ENCODE data around the gene FAM3D. TPM values are rescaled to one million over a fixed set of nuclear protein-coding genes. Genes with fewer than 3 reads are reported as not detected.

The FAM3D gene
- total RNA-seq, 4 donors from 2014 or later: 1.2 to 4.0 (median 1.4) TPM; not detected in 1

GRCh38 chr3:58621086-58621830 is 45.3 kb downstream of the FAM3D start:
- TF ChIP-seq POLR2AphosphoS5 (IDR thresholded peaks at IDR 0.05) (no peak), CTCF (IDR thresholded peaks at IDR 0.05) (no peak), EP300 (IDR thresholded peaks at IDR 0.05) (no peak), POLR2A (IDR thresholded peaks at IDR 0.05) (no peak)
- no peak for DNase-seq (ENCODE audit: low spot score in 2 of 2)
- no peaks in the 10 kb centered on the region for H3K27me3 ChIP-seq
- 87% methylated on average over 6 of the region's 6 CpGs for WGBS
- H3K36me3 ChIP-seq: no peaks in the 10 kb centered on the region
- no peak overlapping the region for H3K4me3 ChIP-seq
- no peaks in the 10 kb centered on the region for H3K9me3 ChIP-seq
- peaks cover 17% of the 10 kb centered on the region for H3K4me1 ChIP-seq
- H3K27ac ChIP-seq: no peak overlapping the region

- WGBS: 87% methylated on average over 8 of the region's 8 CpGs
These were observed 46.2 kb downstream of the FAM3D start for GRCh38 chr3:58620421-58620820.

GRCh38 chr3:58617338-58617761 is 49.2 kb downstream of the FAM3D start:
- Histone ChIP-seq H3K27ac (peak overlapping the region; percentile 65), H3K4me3 (no peak overlapping the region), H3K36me3 (no peaks in the 10 kb centered on the region), H3K27me3 (no peaks in the 10 kb centered on the region), H3K9me3 (no peaks in the 10 kb centered on the region), H3K4me1 (peaks cover 17% of the 10 kb centered on the region)
- no peak for DNase-seq (ENCODE audit: low spot score in 2 of 2)
- WGBS: 73% methylated on average over 8 of the region's 8 CpGs
- TF ChIP-seq EP300 (IDR thresholded peaks at IDR 0.05) (no peak), POLR2AphosphoS5 (IDR thresholded peaks at IDR 0.05) (peak in 1 of 3 donors; percentile 5)

More at GRCh38 chr3:58620421-58620820, 46.2 kb downstream of the FAM3D start:
- H3K27me3 ChIP-seq: no peaks in the 10 kb centered on the region
- H3K27ac ChIP-seq: no peak overlapping the region
- H3K9me3 ChIP-seq: no peaks in the 10 kb centered on the region
- TF ChIP-seq POLR2A (IDR thresholded peaks at IDR 0.05) (no peak), CTCF (IDR thresholded peaks at IDR 0.05) (no peak), EP300 (IDR thresholded peaks at IDR 0.05) (no peak), POLR2AphosphoS5 (IDR thresholded peaks at IDR 0.05) (no peak)
- H3K4me1 ChIP-seq: peaks cover 17% of the 10 kb centered on the region
- no peaks in the 10 kb centered on the region for H3K36me3 ChIP-seq
- no peak overlapping the region for H3K4me3 ChIP-seq
- DNase-seq (ENCODE audit: low spot score in 2 of 2): no peak

GRCh38 chr3:58613236-58614132 is 53.1 kb downstream of the FAM3D start:
- 68% methylated on average over 7 of the region's 7 CpGs for WGBS
- Histone ChIP-seq H3K4me1 (peaks cover 15% of the 10 kb centered on the region), H3K36me3 (no peaks in the 10 kb centered on the region), H3K27ac (no peak overlapping the region), H3K27me3 (no peaks in the 10 kb centered on the region), H3K9me3 (no peaks in the 10 kb centered on the region), H3K4me3 (no peak overlapping the region)
- TF ChIP-seq CTCF (IDR thresholded peaks at IDR 0.05) (no peak), POLR2AphosphoS5 (IDR thresholded peaks at IDR 0.05) (no peak), EP300 (IDR thresholded peaks at IDR 0.05) (no peak), POLR2A (IDR thresholded peaks at IDR 0.05) (no peak)
- DNase-seq (ENCODE audit: low spot score in 2 of 2): no peak

GRCh38 chr3:58612830-58613229 is 53.7 kb downstream of the FAM3D start:
- Histone ChIP-seq H3K9me3 (no peaks in the 10 kb centered on the region), H3K4me1 (peaks cover 9% of the 10 kb centered on the region), H3K4me3 (no peak overlapping the region), H3K27ac (no peak overlapping the region), H3K36me3 (no peaks in the 10 kb centered on the region), H3K27me3 (no peaks in the 10 kb centered on the region)
- 77% methylated on average over 9 of the region's 9 CpGs for WGBS
- no peak for TF ChIP-seq EP300 (IDR thresholded peaks at IDR 0.05)
- no peak for TF ChIP-seq POLR2A (IDR thresholded peaks at IDR 0.05)
- no peak for TF ChIP-seq CTCF (IDR thresholded peaks at IDR 0.05)
- TF ChIP-seq POLR2AphosphoS5 (IDR thresholded peaks at IDR 0.05): no peak
- DNase-seq (ENCODE audit: low spot score in 2 of 2): no peak
